ENCODE data around the gene CES3. TPM values are rescaled to one million over a fixed set of nuclear protein-coding genes. Genes with fewer than 3 reads are reported as not detected.

The CES3 gene
- total RNA-seq, 2 experiments from 2014 or later = 2.1 to 2.9 TPM

GRCh38 chr16:66950437-66950836, 10.6 kb upstream of the CES3 start:
- Mint-ChIP-seq H3K36me3 (ENCODE audit: low read depth) (no peaks in the 10 kb centered on the region), H3K27me3 (peaks cover 43% of the 10 kb centered on the region), H3K9me3 (no peaks in the 10 kb centered on the region), H3K27ac (no peak overlapping the region), H3K4me3 (no peak overlapping the region), H3K4me1 (ENCODE audit: low read depth) (peaks cover 22% of the 10 kb centered on the region)
- intact Hi-C loops (cut with micrococcal nuclease) = loop anchor here (5.0 kb wide), 1 partner anchor 207 kb away; the partner anchor contains the start of genes FBXL8 and TRADD
- ChIA-PET CTCF (interaction anchor here (1.0 to 2.8 kb wide), 3 partner anchors 11 to 205 kb away, joined by 3 to 12 read pairs (median 10); partner anchors contain the start of gene CES3), POLR2A (interaction anchor here (1.6 kb wide), 1 partner anchor 16 kb away, joined by 4 read pairs; the partner anchor contains the start of gene CIAO2B)
- no peak for ATAC-seq
- no peak for DNase-seq
- TF ChIP-seq CTCF (IDR thresholded peaks at IDR 0.05) = no peak

GRCh38 chr16:66950971-66951790, 9.9 kb upstream of the CES3 start:
- Mint-ChIP-seq H3K9me3 (no peaks in the 10 kb centered on the region), H3K36me3 (ENCODE audit: low read depth) (no peaks in the 10 kb centered on the region), H3K27me3 (peaks cover 43% of the 10 kb centered on the region), H3K4me1 (ENCODE audit: low read depth) (peaks cover 22% of the 10 kb centered on the region), H3K27ac (no peak overlapping the region), H3K4me3 (no peak overlapping the region)
- ChIA-PET CTCF (interaction anchor here (1.0 to 2.8 kb wide), 5 partner anchors 10 to 234 kb away, joined by 3 to 12 read pairs (median 10); partner anchors contain the start of genes CES3 and MATCAP1), POLR2A (interaction anchor here (1.6 kb wide), 1 partner anchor 17 kb away, joined by 4 read pairs; the partner anchor contains the start of gene CIAO2B)
- ATAC-seq = no peak
- no peak for DNase-seq
- no peak for TF ChIP-seq CTCF (IDR thresholded peaks at IDR 0.05)
- intact Hi-C loops (cut with micrococcal nuclease) = loop anchor here (5.0 kb wide), 1 partner anchor 206 kb away; the partner anchor contains the start of genes FBXL8 and TRADD

- no peaks in the 10 kb centered on the region for H3K36me3 Mint-ChIP-seq (ENCODE audit: low read depth)
- ChIA-PET POLR2A (interaction anchor here (0.6 to 0.7 kb wide), 2 partner anchors 8 to 61 kb away, joined by 3 read pairs; partner anchors contain the start of gene CES3), CTCF (interaction anchor here (0.7 to 2.6 kb wide), 10 partner anchors 9 to 245 kb away, joined by 3 to 20 read pairs (median 4); partner anchors contain the start of genes CES3, E2F4 and MATCAP1)
- peaks cover 15% of the 10 kb centered on the region for H3K4me1 Mint-ChIP-seq (ENCODE audit: low read depth)
- H3K4me3 Mint-ChIP-seq = no peak overlapping the region
- H3K9me3 Mint-ChIP-seq = no peaks in the 10 kb centered on the region
- H3K27me3 Mint-ChIP-seq = peaks cover 43% of the 10 kb centered on the region
- intact Hi-C loops (cut with micrococcal nuclease) = loop anchor here (5.0 kb wide), 1 partner anchor 205 kb away; the partner anchor contains the start of genes FBXL8 and TRADD
- no peak for ATAC-seq
- no peak for TF ChIP-seq CTCF (IDR thresholded peaks at IDR 0.05)
- DNase-seq = no peak
- H3K27ac Mint-ChIP-seq = no peak overlapping the region
Measured at GRCh38 chr16:66952430-66953110, 8.5 kb upstream of the CES3 start.

- H3K4me3 Mint-ChIP-seq = no peak overlapping the region
- intact Hi-C loops (cut with micrococcal nuclease) = loop anchor here (5.0 kb wide), 1 partner anchor 204 kb away; the partner anchor contains the start of genes FBXL8 and TRADD
- TF ChIP-seq CTCF (IDR thresholded peaks at IDR 0.05) = no peak
- H3K27ac Mint-ChIP-seq = no peak overlapping the region
- no peaks in the 10 kb centered on the region for H3K9me3 Mint-ChIP-seq
- ATAC-seq (peak; percentile 11), DNase-seq (no peak)
- ChIA-PET CTCF (interaction anchor here (0.6 to 2.6 kb wide), 36 partner anchors 8 to 244 kb away, joined by 3 to 20 read pairs (median 4); partner anchors contain the start of genes B3GNT9, CDH16, CES3 and CIAO2B), POLR2A (interaction anchor here (0.7 to 1.3 kb wide), 2 partner anchors 26 to 60 kb away, joined by 3 read pairs; no protein-coding TSS in a partner anchor)
- peaks cover 10% of the 10 kb centered on the region for H3K4me1 Mint-ChIP-seq (ENCODE audit: low read depth)
- H3K27me3 Mint-ChIP-seq = peaks cover 37% of the 10 kb centered on the region
- H3K36me3 Mint-ChIP-seq (ENCODE audit: low read depth) = no peaks in the 10 kb centered on the region
Measured at GRCh38 chr16:66953462-66954096, 7.5 kb upstream of the CES3 start.

Measured in activated CD8-positive, alpha-beta T cell treated with anti-CD3 and anti-CD28 coated beads for 36 hours (primary cell).